Measurements from ENCODE around the gene PLD1. TPM values are rescaled to one million over a fixed set of nuclear protein-coding genes. Genes with fewer than 3 reads are reported as not detected.

The PLD1 gene
- total and polyA plus RNA-seq, 4 donors: 4.9 to 31.5 (median 18.6) TPM

GRCh38 chr3:171813897-171814460, 3.7 kb upstream of the PLD1 start:
- Histone ChIP-seq H3K27ac (ENCODE audit: low read depth in 1 of 2, low read length in 2 of 2) (no peak overlapping the region), H3K9me3 (ENCODE audit: control insufficient read depth in 4 of 4, low read length in 3 of 4) (no peaks in the 10 kb centered on the region), H3K9ac (ENCODE audit: low read depth in 1 of 2, low read length in 2 of 2) (no peak overlapping the region), H3K4me3 (ENCODE audit: low read depth in 1 of 3, low read length in 3 of 3) (no peak overlapping the region), H3K4me1 (ENCODE audit: control insufficient read depth in 4 of 4, insufficient read depth in 4 of 4, low read length in 3 of 4) (peaks cover 2 to 20% (median 10%) of the 10 kb centered on the region in 4 donors), H3K36me3 (ENCODE audit: control insufficient read depth in 4 of 4, insufficient read depth in 3 of 4, low read depth in 1 of 4, low read length in 3 of 4) (no peaks in the 10 kb centered on the region), H3K27me3 (ENCODE audit: control insufficient read depth in 4 of 4, insufficient read depth in 4 of 4, low read length in 3 of 4) (no peaks in the 10 kb centered on the region)
- no peak for TF ChIP-seq YY1 (IDR thresholded peaks at IDR 0.05)
- TF ChIP-seq, protein P1, sequence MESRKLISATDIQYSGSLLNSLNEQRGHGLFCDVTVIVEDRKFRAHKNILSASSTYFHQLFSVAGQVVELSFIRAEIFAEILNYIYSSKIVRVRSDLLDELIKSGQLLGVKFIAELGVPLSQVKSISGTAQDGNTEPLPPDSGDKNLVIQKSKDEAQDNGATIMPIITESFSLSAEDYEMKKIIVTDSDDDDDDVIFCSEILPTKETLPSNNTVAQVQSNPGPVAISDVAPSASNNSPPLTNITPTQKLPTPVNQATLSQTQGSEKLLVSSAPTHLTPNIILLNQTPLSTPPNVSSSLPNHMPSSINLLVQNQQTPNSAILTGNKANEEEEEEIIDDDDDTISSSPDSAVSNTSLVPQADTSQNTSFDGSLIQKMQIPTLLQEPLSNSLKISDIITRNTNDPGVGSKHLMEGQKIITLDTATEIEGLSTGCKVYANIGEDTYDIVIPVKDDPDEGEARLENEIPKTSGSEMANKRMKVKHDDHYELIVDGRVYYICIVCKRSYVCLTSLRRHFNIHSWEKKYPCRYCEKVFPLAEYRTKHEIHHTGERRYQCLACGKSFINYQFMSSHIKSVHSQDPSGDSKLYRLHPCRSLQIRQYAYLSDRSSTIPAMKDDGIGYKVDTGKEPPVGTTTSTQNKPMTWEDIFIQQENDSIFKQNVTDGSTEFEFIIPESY (IDR thresholded peaks at IDR 0.05): no peak
- no peak for DNase-seq (ENCODE audit: low spot score)
- 74% methylated on average over 4 of the region's 4 CpGs for WGBS

- DNase-seq (ENCODE audit: low spot score): no peak
- H3K27ac ChIP-seq (ENCODE audit: low read depth in 1 of 2, low read length in 2 of 2): no peak overlapping the region
- no peaks in the 10 kb centered on the region for H3K27me3 ChIP-seq (ENCODE audit: control insufficient read depth in 4 of 4, insufficient read depth in 4 of 4, low read length in 3 of 4)
- WGBS: 95% methylated on average over 3 of the region's 3 CpGs
- H3K36me3 ChIP-seq (ENCODE audit: control insufficient read depth in 4 of 4, insufficient read depth in 3 of 4, low read depth in 1 of 4, low read length in 3 of 4): no peaks in the 10 kb centered on the region
- H3K4me1 ChIP-seq (ENCODE audit: control insufficient read depth in 4 of 4, insufficient read depth in 4 of 4, low read length in 3 of 4): peaks cover 2 to 22% (median 11%) of the 10 kb centered on the region in 4 donors
- H3K9me3 ChIP-seq (ENCODE audit: control insufficient read depth in 4 of 4, low read length in 3 of 4): no peaks in the 10 kb centered on the region
- no peak overlapping the region for H3K9ac ChIP-seq (ENCODE audit: low read depth in 1 of 2, low read length in 2 of 2)
- no peak overlapping the region for H3K4me3 ChIP-seq (ENCODE audit: low read depth in 1 of 3, low read length in 3 of 3)
- TF ChIP-seq, protein P1 (IDR thresholded peaks at IDR 0.05): no peak
- TF ChIP-seq RXRA (IDR thresholded peaks at IDR 0.05) (no peak), FOXA2 (IDR thresholded peaks at IDR 0.05) (no peak), HNF4A (conservative IDR thresholded peaks at IDR 0.05) (no peak), GABPA (IDR thresholded peaks at IDR 0.05 in 1 of 2, conservative IDR thresholded peaks at IDR 0.05 in 1 of 2) (no peak), REST (IDR thresholded peaks at IDR 0.05) (no peak), YY1 (IDR thresholded peaks at IDR 0.05) (no peak), FOXA1 (IDR thresholded peaks at IDR 0.05) (no peak), EGR1 (IDR thresholded peaks at IDR 0.05; ENCODE audit: low read depth in 2 of 2) (no peak), TAF1 (conservative IDR thresholded peaks at IDR 0.05) (no peak), RAD21 (IDR thresholded peaks at IDR 0.05) (no peak), CTCF (IDR thresholded peaks at IDR 0.05; ENCODE audit: low read depth, low read length, missing input control) (no peak), SP1 (IDR thresholded peaks at IDR 0.05) (no peak), JUND (IDR thresholded peaks at IDR 0.05) (no peak)
- TF ChIP-seq, protein P2, sequence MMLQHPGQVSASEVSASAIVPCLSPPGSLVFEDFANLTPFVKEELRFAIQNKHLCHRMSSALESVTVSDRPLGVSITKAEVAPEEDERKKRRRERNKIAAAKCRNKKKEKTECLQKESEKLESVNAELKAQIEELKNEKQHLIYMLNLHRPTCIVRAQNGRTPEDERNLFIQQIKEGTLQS (IDR thresholded peaks at IDR 0.05): no peak
Observed at GRCh38 chr3:171813278-171813896, 3.1 kb upstream of the PLD1 start.
